Stomach smooth muscle (tissue), 2 donors: ENCODE measurements around the gene FOXF1.

Experiments
- H3K27ac ChIP-seq: one replicate; pipeline ENCODE4 v1.7.0; 2013; ENCODE audit warnings: mild to moderate bottlenecking, low read length, inconsistent platforms
- H3K27me3 ChIP-seq, 2 donors: one replicate each; pipeline ENCODE4 v1.7.0; 2013; ENCODE audit warnings: low read length in 2 of 2; ENCODE audit not compliant: insufficient read depth in 2 of 2, control insufficient read depth in 1 of 2
- H3K36me3 ChIP-seq, 2 donors: one replicate each; pipeline ENCODE4 v1.7.0; 2013; ENCODE audit warnings: low read length in 2 of 2; ENCODE audit not compliant: control insufficient read depth in 2 of 2, insufficient read depth in 2 of 2
- H3K4me1 ChIP-seq: one replicate; pipeline ENCODE4 v1.7.0; 2013; ENCODE audit warnings: low read length; ENCODE audit not compliant: control insufficient read depth, insufficient read depth
- H3K4me3 ChIP-seq, 2 donors: one replicate each; pipeline ENCODE4 v1.7.0; 2013; ENCODE audit warnings: low read length in 2 of 2
- H3K9ac ChIP-seq, 2 donors: one replicate each; pipeline ENCODE4 v1.7.0; 2013; ENCODE audit warnings: low read length in 2 of 2, mild to moderate bottlenecking in 1 of 2
- H3K9me3 ChIP-seq, 2 donors: one replicate each; pipeline ENCODE4 v1.7.0; 2013; ENCODE audit warnings: low read length in 2 of 2; ENCODE audit not compliant: control insufficient read depth in 2 of 2
- donor health status: healthy.
- donor health status: Pancreatic carcinoma.

Gene FOXF1

GRCh38 chr16:86534779-86535615 is 24.7 kb downstream of the FOXF1 start:
- H3K4me1 ChIP-seq, result peaks cover 12% of the 10 kb centered on the region
- no peaks in the 10 kb centered on the region for H3K27me3 ChIP-seq
- no peak overlapping the region for H3K9ac ChIP-seq
- no peak overlapping the region for H3K4me3 ChIP-seq
- H3K36me3 ChIP-seq, result peaks cover 24 to 30% of the 10 kb centered on the region in 2 donors
- H3K27ac ChIP-seq, result no peak overlapping the region
- H3K9me3 ChIP-seq, result no peaks in the 10 kb centered on the region

GRCh38 chr16:86536621-86537020 is 26.3 kb downstream of the FOXF1 start:
- H3K27ac ChIP-seq, result no peak overlapping the region
- no peak overlapping the region for H3K4me3 ChIP-seq
- H3K4me1 ChIP-seq, result peaks cover 5% of the 10 kb centered on the region
- H3K36me3 ChIP-seq, result peaks cover 37 to 44% of the 10 kb centered on the region in 2 donors
- no peak overlapping the region for H3K9ac ChIP-seq
- H3K27me3 ChIP-seq, result no peaks in the 10 kb centered on the region
- no peaks in the 10 kb centered on the region for H3K9me3 ChIP-seq

GRCh38 chr16:86537486-86537885 is 27.2 kb downstream of the FOXF1 start:
- Histone ChIP-seq H3K27me3 (no peaks in the 10 kb centered on the region), H3K4me1 (peaks cover 3% of the 10 kb centered on the region), H3K36me3 (peaks cover 40 to 49% of the 10 kb centered on the region in 2 donors), H3K27ac (no peak overlapping the region), H3K9me3 (no peaks in the 10 kb centered on the region), H3K4me3 (no peak overlapping the region), H3K9ac (no peak overlapping the region)

GRCh38 chr16:86538196-86538780 is 28.0 kb downstream of the FOXF1 start:
- Histone ChIP-seq H3K4me1 (peaks cover 3% of the 10 kb centered on the region), H3K9ac (no peak overlapping the region), H3K36me3 (peaks cover 39 to 47% of the 10 kb centered on the region in 2 donors), H3K9me3 (no peaks in the 10 kb centered on the region), H3K27ac (no peak overlapping the region), H3K4me3 (no peak overlapping the region), H3K27me3 (no peaks in the 10 kb centered on the region)

- Histone ChIP-seq H3K36me3 (peaks cover 45 to 55% of the 10 kb centered on the region in 2 donors), H3K27me3 (no peaks in the 10 kb centered on the region), H3K9ac (no peak overlapping the region), H3K27ac (no peak overlapping the region), H3K4me1 (no peaks in the 10 kb centered on the region), H3K4me3 (no peak overlapping the region), H3K9me3 (no peaks in the 10 kb centered on the region)
Measured at GRCh38 chr16:86540894-86541293, 30.6 kb downstream of the FOXF1 start.

GRCh38 chr16:86541560-86541959 is 31.2 kb downstream of the FOXF1 start:
- no peaks in the 10 kb centered on the region for H3K9me3 ChIP-seq
- H3K4me1 ChIP-seq, result no peaks in the 10 kb centered on the region
- no peak overlapping the region for H3K9ac ChIP-seq

GRCh38 chr16:86542756-86543750 is 32.7 kb downstream of the FOXF1 start:
- Histone ChIP-seq H3K4me3 (no peak overlapping the region), H3K9me3 (no peaks in the 10 kb centered on the region), H3K27me3 (no peaks in the 10 kb centered on the region), H3K4me1 (no peaks in the 10 kb centered on the region), H3K27ac (no peak overlapping the region), H3K36me3 (peaks cover 55 to 61% of the 10 kb centered on the region in 2 donors), H3K9ac (no peak overlapping the region)

More at GRCh38 chr16:86541560-86541959, 31.2 kb downstream of the FOXF1 start:
- no peak overlapping the region for H3K27ac ChIP-seq
- no peaks in the 10 kb centered on the region for H3K27me3 ChIP-seq
- no peak overlapping the region for H3K4me3 ChIP-seq
- H3K36me3 ChIP-seq, result peaks cover 51 to 60% of the 10 kb centered on the region in 2 donors

- Histone ChIP-seq H3K36me3 (peaks cover 46 to 60% of the 10 kb centered on the region in 2 donors), H3K4me3 (no peak overlapping the region), H3K27ac (no peak overlapping the region), H3K9me3 (no peaks in the 10 kb centered on the region), H3K27me3 (no peaks in the 10 kb centered on the region), H3K9ac (no peak overlapping the region), H3K4me1 (no peaks in the 10 kb centered on the region)
Measured at GRCh38 chr16:86545481-86545880, 35.2 kb downstream of the FOXF1 start.

GRCh38 chr16:86545954-86546637 is 35.8 kb downstream of the FOXF1 start:
- peaks cover 45 to 54% of the 10 kb centered on the region in 2 donors for H3K36me3 ChIP-seq

GRCh38 chr16:86546638-86547013 is 36.3 kb downstream of the FOXF1 start:
- no peaks in the 10 kb centered on the region for H3K27me3 ChIP-seq
- H3K36me3 ChIP-seq, result peaks cover 44 to 53% of the 10 kb centered on the region in 2 donors

More at GRCh38 chr16:86545954-86546637, 35.8 kb downstream of the FOXF1 start:
- Histone ChIP-seq H3K4me3 (no peak overlapping the region), H3K4me1 (no peaks in the 10 kb centered on the region), H3K9ac (no peak overlapping the region), H3K27ac (no peak overlapping the region), H3K27me3 (no peaks in the 10 kb centered on the region), H3K9me3 (no peaks in the 10 kb centered on the region)

More at GRCh38 chr16:86546638-86547013, 36.3 kb downstream of the FOXF1 start:
- Histone ChIP-seq H3K9me3 (no peaks in the 10 kb centered on the region), H3K9ac (no peak overlapping the region), H3K27ac (no peak overlapping the region), H3K4me3 (no peak overlapping the region), H3K4me1 (no peaks in the 10 kb centered on the region)
